ENCODE data around the gene AGPAT2.

The AGPAT2 gene

GRCh38 chr9:136654820-136655535 lies 32.3 kb downstream of the AGPAT2 start:
- Histone ChIP-seq H3K27ac (ENCODE audit: low read length) (no peak overlapping the region), H3K79me2 (ENCODE audit: insufficient read depth, low read length) (no peaks in the 10 kb centered on the region), H3K4me3 (ENCODE audit: low read depth in 1 of 2, low read length in 2 of 2) (no peak overlapping the region), H3K4me2 (ENCODE audit: insufficient read depth, low read length) (no peak overlapping the region), H3K9ac (ENCODE audit: low read depth, low read length) (no peak overlapping the region), H4K20me1 (ENCODE audit: insufficient read depth, low read length) (no peaks in the 10 kb centered on the region), H3K27me3 (ENCODE audit: insufficient read depth, low read length, poor library complexity) (peaks cover 10% of the 10 kb centered on the region), H3K9me3 (ENCODE audit: insufficient read depth, low read length, severe bottlenecking) (no peaks in the 10 kb centered on the region), H3K4me1 (ENCODE audit: insufficient read depth, low read length) (peaks cover 7% of the 10 kb centered on the region), H2AFZ (ENCODE audit: low read depth, low read length) (no peak overlapping the region), H3K36me3 (ENCODE audit: insufficient read depth, low read length) (no peaks in the 10 kb centered on the region)
- no peak for ATAC-seq (ENCODE audit: insufficient read depth, low read depth)
- no peak for DNase-seq
- TF ChIP-seq EZH2 (IDR thresholded peaks at IDR 0.05; ENCODE audit: borderline replicate concordance, low read depth, low read length, severe bottlenecking) (no peak), CTCF (IDR thresholded peaks at IDR 0.05; ENCODE audit: borderline replicate concordance, extremely low read depth, low read length, poor library complexity, severe bottlenecking) (no peak)

- ATAC-seq (ENCODE audit: insufficient read depth, low read depth) (no peak), DNase-seq (no peak)
- H3K27ac ChIP-seq (ENCODE audit: low read length): no peak overlapping the region
- H3K79me2 ChIP-seq (ENCODE audit: insufficient read depth, low read length): no peaks in the 10 kb centered on the region
- no peaks in the 10 kb centered on the region for H3K4me1 ChIP-seq (ENCODE audit: insufficient read depth, low read length)
- H3K4me2 ChIP-seq (ENCODE audit: insufficient read depth, low read length): no peak overlapping the region
- no peaks in the 10 kb centered on the region for H3K9me3 ChIP-seq (ENCODE audit: insufficient read depth, low read length, severe bottlenecking)
- no peak overlapping the region for H3K4me3 ChIP-seq (ENCODE audit: low read depth in 1 of 2, low read length in 2 of 2)
- no peaks in the 10 kb centered on the region for H4K20me1 ChIP-seq (ENCODE audit: insufficient read depth, low read length)
- H3K9ac ChIP-seq (ENCODE audit: low read depth, low read length): no peak overlapping the region
- no peaks in the 10 kb centered on the region for H3K27me3 ChIP-seq (ENCODE audit: insufficient read depth, low read length, poor library complexity)
- no peak for TF ChIP-seq CTCF (IDR thresholded peaks at IDR 0.05; ENCODE audit: borderline replicate concordance, extremely low read depth, low read length, poor library complexity, severe bottlenecking)
- no peak for TF ChIP-seq EZH2 (IDR thresholded peaks at IDR 0.05; ENCODE audit: borderline replicate concordance, low read depth, low read length, severe bottlenecking)
- no peak overlapping the region for H2AFZ ChIP-seq (ENCODE audit: low read depth, low read length)
- H3K36me3 ChIP-seq (ENCODE audit: insufficient read depth, low read length): no peaks in the 10 kb centered on the region
These were observed 33.8 kb downstream of the AGPAT2 start for GRCh38 chr9:136653323-136654079.

GRCh38 chr9:136651860-136652259 lies 35.4 kb downstream of the AGPAT2 start:
- Histone ChIP-seq H4K20me1 (ENCODE audit: insufficient read depth, low read length) (no peaks in the 10 kb centered on the region), H3K4me3 (ENCODE audit: low read depth in 1 of 2, low read length in 2 of 2) (no peak overlapping the region), H3K27me3 (ENCODE audit: insufficient read depth, low read length, poor library complexity) (no peaks in the 10 kb centered on the region), H3K36me3 (ENCODE audit: insufficient read depth, low read length) (no peaks in the 10 kb centered on the region), H3K9ac (ENCODE audit: low read depth, low read length) (no peak overlapping the region), H3K4me1 (ENCODE audit: insufficient read depth, low read length) (no peaks in the 10 kb centered on the region), H3K79me2 (ENCODE audit: insufficient read depth, low read length) (no peaks in the 10 kb centered on the region), H3K9me3 (ENCODE audit: insufficient read depth, low read length, severe bottlenecking) (no peaks in the 10 kb centered on the region), H3K27ac (ENCODE audit: low read length) (no peak overlapping the region), H3K4me2 (ENCODE audit: insufficient read depth, low read length) (no peak overlapping the region), H2AFZ (ENCODE audit: low read depth, low read length) (no peak overlapping the region)
- ATAC-seq (ENCODE audit: insufficient read depth, low read depth) (no peak), DNase-seq (no peak)
- TF ChIP-seq CTCF (IDR thresholded peaks at IDR 0.05; ENCODE audit: borderline replicate concordance, extremely low read depth, low read length, poor library complexity, severe bottlenecking): no peak
- TF ChIP-seq EZH2 (IDR thresholded peaks at IDR 0.05; ENCODE audit: borderline replicate concordance, low read depth, low read length, severe bottlenecking): no peak

Data from DND-41 (cell line).